Ureter (tissue), 1 donor: ENCODE data around the gene JCHAIN. TPM values are rescaled to one million over a fixed set of nuclear protein-coding genes. Genes with fewer than 3 reads are reported as not detected.
"Not testable (repeated sequence)": the region's sequence is repeated elsewhere in the genome, so short reads cannot be mapped to it uniquely, and the experiment has no call there.

ENCODE experiments used
- DNase-seq: peaks from one replicate; pipeline ENCODE4 v3.0.0-alpha.2; 2020; ENCODE audit warnings: low spot score
- total RNA-seq: library from RNA; stranded (reverse); gene quantifications from one replicate; pipeline ENCODE4 v1.2.4, GENCODE V29; 2023
- donor health status: DM: yes; HTN: yes; CAD: no.

JCHAIN gene
- 374 TPM for total RNA-seq

GRCh38 chr4:70666369-70666768, at the start of gene JCHAIN:
JCHAIN (minus strand) TSS chr4:70666508; CDS start chr4:70666490, 18 bp downstream.
- no peak for DNase-seq

- DNase-seq = no peak
Measured at GRCh38 chr4:70715097-70715496, 48.8 kb upstream of the JCHAIN start.

GRCh38 chr4:70714079-70714887, 48.0 kb upstream of the JCHAIN start:
- no peak for DNase-seq

DNA sequence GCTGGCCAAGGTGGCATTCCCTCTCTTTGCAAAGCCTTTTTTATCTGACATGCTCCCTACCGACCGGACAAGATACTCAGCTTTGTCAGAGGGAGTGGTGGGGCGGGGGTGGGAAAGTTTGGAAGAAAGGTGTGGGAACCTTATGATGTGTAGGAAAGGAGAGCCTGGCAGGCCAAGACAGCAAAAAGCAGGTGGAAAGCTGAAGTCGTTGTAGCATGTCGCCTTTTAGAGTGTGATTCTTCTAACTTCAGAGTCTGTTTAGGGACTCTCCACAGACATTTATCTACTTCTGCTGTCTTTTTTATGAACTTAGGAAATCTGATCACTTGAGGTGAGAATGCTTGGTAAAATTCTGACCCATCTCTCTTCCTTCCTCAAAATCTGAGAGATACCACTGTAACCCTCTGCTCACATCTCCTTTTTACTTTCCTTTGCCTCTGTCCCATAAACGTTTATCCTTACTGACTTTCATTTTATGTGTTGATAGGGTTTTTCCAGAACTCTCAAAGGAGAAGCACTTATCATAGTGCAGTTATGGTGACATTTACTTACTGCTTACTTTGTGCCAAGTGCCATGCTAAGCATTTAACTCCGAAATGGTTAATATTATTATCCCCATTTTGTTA, 47.3 kb upstream of the JCHAIN start:
- DNase-seq = no peak

GRCh38 chr4:70712604-70713452, 46.5 kb upstream of the JCHAIN start:
- no peak for DNase-seq

- DNase-seq = no peak
Measured at GRCh38 chr4:70712150-70712549, 45.8 kb upstream of the JCHAIN start.

DNA sequence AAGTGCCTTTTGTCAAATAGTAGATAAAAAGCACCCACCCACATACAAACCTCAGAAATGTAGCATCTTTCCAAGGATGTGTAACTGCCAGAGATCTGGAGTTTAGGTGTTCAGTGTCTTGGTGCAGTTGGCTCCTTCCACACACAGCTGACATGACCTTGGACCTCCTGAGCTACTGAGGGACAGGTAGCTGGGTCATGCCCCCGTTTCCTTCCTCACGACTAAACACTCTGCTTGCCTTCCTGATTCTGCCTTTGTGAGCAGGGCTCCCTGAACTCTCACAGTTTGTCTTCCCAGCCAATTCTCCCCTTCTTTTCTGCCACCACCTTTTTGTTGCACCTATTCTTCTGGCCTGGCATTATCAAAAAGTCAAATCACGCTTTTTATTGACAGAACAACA, 45.3 kb upstream of the JCHAIN start:
- no peak for DNase-seq

DNA sequence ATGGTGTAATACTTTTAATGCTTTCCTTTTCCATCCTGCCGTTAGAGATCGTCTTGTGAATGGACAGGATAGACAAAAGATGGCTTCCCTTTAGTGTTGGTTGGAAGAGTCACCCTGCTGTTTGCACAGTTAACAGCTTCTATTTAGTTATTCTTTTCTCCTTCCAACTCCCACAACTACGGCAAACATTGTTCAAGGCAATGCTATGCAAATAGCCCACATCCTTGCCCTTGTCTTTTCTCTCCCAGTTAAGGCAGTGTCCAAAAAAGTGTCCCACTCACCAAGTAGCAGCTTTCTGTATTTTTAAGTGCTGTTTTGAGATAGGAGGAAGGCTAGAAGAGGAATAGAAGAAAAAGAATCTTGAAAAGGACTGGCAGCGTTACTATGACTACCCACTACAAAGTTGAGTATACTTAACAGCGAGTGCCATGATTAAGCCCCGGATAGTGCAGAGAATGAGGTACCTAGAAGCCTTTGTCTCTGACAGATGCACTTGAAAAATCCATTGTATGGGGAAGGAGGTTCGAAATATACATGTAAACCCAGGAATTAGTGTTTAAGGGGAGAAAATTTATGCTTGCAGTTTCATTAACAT, 43.4 kb upstream of the JCHAIN start:
- no peak for DNase-seq

DNA sequence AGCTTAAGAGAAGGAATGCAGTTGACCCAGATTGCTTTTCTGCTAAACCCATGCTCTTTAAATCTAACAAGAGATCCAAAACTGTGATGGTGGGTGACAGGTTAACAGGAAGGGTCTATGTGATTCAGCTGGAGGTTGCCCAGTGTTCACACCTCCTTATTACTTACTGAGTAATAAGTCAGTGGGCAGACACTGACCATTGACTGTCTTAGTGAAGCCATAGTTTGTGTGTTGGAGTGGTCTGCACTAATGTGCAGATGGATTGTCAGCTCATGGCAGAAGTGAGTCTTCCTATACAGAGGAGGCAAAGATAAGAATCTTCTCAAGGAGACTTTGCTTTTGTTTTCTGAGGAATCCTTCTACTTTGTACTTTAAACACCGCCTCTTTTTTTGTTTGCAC, 40.2 kb upstream of the JCHAIN start:
- no peak for DNase-seq

GRCh38 chr4:70706044-70706461, 39.7 kb upstream of the JCHAIN start:
- no peak for DNase-seq

- DNase-seq = peak; percentile 72
Measured at GRCh38 chr4:70705183-70706043, 39.1 kb upstream of the JCHAIN start.

DNA sequence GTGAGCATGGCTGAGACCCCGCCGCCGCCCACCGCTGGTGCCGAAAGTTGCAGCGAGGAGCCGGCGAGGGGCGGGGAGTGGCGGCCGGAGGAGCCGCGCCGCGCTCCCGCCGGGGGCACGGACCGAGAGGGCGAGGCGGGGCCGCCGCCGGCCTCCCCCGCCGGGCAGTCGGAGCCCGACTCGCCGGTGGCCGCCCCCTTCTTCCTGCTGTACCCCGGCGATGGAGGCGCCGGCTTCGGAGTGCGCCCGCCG, 38.5 kb upstream of the JCHAIN start:
- no peak for DNase-seq

DNA sequence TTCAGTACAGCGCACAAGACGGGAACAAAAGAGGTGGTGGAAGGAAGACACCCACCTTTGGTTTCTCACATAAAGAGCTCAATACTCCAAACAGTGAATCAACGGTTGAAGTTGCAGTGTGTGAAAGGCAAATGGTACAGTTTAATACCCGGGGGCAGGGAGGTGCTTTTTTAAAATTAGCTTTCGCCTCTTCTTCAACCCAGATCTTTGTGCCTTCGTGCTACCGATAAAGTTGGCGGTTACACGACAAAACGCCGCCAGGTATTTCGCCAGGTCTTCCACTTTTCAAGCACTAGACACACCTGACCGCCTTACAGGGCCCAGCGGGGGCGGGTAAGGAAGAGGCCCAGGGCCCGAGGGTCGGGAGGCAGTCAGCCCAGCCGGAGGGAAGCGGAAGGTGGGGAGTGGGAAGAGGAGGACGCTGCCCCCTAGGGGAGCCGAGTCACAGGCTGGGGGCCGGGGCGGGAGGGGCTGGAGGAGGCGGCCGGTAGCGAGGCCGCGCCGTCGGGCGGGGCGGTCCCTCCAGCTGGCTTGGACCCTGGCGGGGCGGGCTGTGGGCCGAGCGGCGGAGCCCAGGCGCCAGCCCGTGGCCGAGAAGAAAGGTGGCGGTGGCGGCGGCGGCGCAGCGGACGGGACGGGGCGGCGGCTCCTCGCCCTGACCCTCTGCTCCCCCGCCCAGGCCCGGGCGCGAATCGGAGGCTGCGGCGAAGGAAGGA, 38.1 kb upstream of the JCHAIN start:
- peak; percentile 83 for DNase-seq

DNA sequence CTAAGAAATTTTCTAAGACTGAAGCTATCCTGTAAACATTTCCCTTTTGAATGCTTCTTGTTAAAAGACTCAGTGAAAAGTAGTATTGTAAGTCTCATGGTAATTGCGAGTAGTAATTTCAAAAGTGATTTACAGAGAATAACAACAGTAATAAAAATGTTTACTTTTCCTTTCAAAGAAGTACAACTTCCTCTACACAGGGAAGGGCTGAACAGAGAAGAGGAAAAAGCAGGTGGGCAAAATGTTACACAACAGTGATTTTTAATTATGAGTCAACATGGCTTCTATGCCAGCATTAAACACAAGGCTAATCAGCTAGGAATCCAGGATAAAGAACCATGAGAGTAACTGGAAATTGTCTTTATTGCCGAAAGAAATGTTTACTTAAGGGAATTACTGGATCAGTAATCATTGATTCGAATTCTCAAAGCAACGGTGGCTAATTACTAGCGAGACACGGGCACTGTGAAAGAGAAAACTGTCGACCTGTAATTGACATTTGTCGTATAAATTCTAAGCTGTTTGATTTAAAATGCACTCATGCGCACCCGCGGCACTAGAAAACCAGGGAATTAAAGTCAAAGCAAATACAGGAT, 37.4 kb upstream of the JCHAIN start:
- DNase-seq = no peak

GRCh38 chr4:70702592-70702991, 36.3 kb upstream of the JCHAIN start:
- DNase-seq = not testable (repeated sequence)

- no peak for DNase-seq
Measured at GRCh38 chr4:70701271-70701670, 35.0 kb upstream of the JCHAIN start.

DNA sequence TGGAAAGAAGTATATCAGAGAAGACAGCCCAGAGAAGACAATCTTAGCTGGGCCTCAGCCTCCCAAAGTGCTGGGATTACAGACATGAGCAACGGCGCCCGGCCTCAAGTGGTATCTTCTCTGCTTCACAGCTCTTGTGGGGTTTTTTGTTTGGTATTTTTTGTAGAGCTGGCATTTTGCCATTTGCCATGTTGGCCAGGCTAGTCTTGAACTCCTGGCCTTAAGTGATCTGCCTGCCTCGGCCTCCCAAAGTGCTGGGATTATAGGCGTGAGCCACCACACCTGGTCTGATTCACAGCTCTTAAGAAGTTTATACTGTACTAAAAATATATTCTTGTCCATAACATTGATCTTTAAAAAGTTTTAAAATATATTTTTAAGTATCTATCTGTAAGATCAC, 34.4 kb upstream of the JCHAIN start:
- no peak for DNase-seq

GRCh38 chr4:70698435-70698834, 32.1 kb upstream of the JCHAIN start:
- not testable (repeated sequence) for DNase-seq

GRCh38 chr4:70694633-70695032, 28.3 kb upstream of the JCHAIN start:
- not testable (repeated sequence) for DNase-seq

- no peak for DNase-seq
Measured at GRCh38 chr4:70691661-70692060, 25.4 kb upstream of the JCHAIN start.
